GM18526 (cell line): ENCODE measurements around the gene SLCO3A1.

Source experiments
- POLR2A ChIP-seq: IDR thresholded peaks from 3 replicates; pipeline ENCODE4 v1.6.1; 2011; ENCODE audit not compliant: insufficient read length; ENCODE audit errors: extremely low read depth

SLCO3A1 gene

DNA sequence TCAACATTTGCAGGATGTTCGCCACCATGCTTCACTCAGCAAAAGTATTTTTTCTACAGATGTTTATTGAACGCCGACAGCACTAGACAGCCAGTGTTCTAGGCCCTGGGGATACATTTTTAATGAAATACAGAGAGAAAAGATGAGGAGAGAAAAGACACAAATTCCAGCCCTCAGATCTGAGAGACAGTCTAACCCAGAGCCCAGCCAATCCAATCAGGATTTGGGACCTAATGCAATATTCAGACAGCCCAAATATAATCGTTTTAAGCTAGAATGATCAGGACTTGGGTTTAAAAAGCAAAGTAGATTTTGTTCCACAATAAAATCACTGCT lies 174.8 kb downstream of the SLCO3A1 start:
- TF ChIP-seq POLR2A, result no peak

DNA sequence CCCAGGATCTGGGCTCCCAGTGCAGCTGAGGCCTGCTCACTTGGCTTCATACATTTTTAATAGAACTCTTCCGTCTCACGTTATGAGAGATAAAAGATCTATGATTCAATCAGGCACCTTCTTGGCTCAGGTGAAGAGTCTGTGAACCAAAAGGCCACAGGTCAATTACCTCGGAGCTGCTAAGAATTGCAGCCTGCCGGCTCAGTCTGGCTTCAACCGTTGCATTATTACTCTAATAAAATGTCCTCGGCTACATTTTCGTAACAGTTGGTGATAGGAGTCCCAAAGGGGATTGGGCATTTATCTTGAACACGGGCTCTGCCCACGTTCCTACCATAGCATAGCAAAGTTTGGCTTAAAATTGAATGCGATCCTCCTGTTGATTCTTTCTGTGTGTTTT lies 176.3 kb downstream of the SLCO3A1 start:
- no peak for TF ChIP-seq POLR2A

DNA sequence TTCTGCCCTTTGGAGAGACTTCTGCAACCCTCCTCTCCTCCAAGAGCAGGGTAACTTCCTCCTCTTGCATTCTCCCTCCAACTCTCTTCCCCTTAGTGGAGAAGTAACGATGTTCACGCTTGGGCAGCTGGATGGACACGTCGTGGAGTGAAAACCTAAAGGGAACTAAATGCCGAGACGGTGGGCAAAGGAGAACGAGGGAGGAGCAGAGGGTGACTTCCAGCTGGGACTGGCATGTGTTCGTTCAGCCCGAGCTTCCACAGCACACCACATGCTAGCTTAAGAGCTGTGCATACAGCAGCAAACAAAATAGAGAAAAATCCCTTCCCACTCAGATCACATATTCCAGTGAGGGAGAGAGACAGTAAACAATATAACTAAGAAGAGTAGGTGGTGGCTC lies 179.8 kb downstream of the SLCO3A1 start:
- TF ChIP-seq POLR2A, result no peak

DNA sequence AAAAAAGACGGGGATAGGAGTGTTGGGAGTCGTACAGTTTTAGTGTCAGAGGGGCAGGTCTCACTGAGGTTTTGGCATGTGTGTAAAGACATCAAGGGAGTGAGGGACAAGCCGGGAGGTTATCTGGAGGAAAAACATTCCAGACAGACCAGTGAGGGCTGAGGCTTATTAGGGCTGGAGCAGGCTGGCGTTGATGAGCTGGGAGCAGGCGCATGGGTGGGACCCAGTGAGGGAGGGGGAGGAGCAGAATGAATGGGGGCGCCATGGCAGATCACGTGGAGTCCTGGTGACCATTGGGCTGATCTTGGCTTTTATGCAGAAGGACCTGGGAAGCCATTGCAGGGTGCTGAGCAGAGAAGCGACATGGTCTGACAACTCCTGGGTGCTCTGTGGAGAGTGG lies 180.2 kb downstream of the SLCO3A1 start:
- no peak for TF ChIP-seq POLR2A

DNA sequence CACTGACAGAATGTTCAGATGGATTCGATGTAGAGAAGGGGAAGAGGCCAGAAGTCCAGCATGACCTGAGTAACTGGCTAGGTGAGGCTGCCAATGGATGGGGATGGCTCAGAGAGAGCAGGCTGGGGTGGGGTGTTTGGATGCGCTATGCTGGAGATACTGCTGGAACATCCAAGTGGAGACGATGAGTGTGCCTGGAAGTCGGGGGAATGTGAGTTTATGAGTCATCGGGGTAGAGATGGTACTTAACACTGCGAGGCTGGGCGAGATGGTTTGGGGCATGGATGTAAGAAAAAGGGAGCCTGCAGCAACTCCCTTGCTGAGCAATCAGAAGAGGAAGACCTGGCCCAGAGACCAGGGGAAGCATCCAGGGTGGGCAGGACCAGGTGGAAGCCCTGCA lies 180.7 kb downstream of the SLCO3A1 start:
- TF ChIP-seq POLR2A, result no peak

DNA sequence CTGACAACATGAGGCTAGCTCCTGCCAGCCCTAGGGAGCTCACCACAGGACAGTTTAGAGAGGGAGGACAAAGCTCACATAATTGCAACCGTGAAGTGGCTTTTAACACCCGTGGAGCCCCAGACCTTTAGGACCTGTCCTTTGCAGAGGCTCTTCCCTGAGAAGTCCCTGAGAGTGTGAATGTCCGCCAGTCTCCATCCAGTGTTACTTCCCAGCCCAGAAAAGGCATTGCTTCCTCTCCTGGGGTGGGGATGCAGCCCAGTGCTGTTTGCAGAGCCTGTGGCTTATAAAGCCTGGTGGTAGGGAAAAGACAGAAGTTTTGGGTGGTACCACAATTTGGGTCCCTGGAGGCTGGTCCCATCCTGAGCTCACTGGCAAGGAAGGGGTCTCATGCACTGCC lies 182.0 kb downstream of the SLCO3A1 start:
- TF ChIP-seq POLR2A, result no peak

DNA sequence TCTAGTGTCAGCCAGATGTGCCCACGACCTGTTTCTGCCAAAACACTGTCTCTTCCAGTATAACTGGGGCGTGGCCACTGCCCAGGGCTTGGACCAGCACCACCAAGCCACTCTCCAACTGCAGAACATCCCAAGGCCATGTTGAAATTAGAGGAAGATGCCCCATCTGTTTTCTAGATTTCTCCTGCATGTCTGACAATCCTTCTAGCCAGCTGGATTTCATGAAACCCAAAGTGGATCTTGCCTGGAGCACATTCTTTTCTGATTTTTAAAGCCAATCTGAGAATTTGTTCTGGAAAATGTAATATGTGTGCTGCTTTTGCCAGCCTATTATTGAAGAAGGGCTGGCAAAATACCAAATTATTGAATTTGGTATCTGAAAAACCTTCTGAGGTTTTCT lies 182.5 kb downstream of the SLCO3A1 start:
- TF ChIP-seq POLR2A, result no peak

DNA sequence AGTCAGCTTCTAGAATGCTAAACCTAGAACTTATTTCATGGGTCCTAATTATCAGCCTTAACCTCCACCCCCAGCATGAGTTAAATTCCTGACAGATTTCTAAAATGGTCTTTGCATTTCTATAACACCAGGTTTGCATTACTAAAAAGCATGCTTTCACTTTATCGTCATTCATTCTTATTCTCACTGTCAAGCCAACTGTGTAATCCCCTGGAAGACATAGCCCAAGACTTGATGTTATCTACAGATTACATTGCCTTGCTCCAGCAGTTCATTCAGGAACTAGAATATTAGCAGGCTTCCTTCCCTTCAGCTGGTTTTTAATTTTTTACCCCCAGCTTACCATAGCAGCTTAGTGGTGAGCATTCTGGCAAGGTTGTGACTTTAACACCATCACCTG lies 184.0 kb downstream of the SLCO3A1 start:
- no peak for TF ChIP-seq POLR2A

DNA sequence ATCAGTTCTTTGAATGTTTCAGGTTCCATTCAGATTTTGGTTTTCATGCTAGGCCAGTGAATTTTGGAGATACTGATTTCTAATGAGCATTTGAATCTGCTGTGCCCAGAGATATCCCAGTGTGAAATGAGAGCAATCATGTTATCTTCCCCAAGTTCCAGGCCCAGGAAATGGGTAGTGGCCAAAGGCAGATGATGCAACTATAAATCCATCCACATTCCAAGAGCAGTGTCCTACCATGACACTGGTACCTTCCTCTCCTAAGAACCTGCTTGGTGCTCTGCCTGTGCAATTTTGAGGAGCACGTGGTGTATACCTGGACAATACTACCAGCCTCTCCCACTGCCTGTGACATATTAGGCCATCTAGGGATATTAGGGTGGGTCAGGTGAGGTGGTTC lies 186.8 kb downstream of the SLCO3A1 start:
- no peak for TF ChIP-seq POLR2A

DNA sequence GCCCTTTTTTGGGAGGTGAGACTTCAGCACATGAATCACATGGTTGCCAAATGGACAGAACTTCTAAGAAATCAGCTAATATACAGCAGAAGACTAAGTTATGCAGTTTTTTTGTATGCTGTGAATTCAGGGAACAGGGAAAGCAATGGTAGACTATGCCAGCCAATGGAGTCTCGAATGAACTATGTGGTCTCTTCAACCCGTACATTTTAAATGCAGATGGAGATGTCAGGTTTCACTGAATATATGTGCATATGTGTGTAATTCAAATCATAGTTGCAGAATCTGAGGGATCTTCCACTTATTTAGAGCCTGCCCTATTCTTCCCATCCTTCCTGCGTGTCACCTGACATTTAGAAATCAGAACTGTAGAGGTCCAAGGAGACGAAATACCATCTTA lies 187.9 kb downstream of the SLCO3A1 start:
- TF ChIP-seq POLR2A, result no peak

DNA sequence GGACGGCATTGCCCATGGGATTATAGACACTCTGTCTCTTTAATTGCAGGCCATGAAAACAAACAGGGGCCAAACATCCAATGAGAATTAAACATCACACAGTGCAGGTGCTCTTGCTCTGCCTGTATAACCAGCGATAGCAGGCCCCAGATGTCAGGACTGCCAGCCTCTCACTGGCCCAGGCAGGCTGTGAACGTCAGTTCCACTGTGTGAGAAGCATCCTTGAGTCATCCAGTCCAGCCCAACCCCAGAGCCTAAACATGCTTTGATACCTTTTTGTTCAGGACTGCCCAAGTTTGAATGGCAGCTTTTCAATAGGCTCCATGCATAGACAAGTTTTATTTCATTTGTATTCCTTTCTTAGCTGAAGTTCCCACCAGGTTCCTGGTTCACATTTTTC lies 189.8 kb downstream of the SLCO3A1 start:
- TF ChIP-seq POLR2A, result no peak

DNA sequence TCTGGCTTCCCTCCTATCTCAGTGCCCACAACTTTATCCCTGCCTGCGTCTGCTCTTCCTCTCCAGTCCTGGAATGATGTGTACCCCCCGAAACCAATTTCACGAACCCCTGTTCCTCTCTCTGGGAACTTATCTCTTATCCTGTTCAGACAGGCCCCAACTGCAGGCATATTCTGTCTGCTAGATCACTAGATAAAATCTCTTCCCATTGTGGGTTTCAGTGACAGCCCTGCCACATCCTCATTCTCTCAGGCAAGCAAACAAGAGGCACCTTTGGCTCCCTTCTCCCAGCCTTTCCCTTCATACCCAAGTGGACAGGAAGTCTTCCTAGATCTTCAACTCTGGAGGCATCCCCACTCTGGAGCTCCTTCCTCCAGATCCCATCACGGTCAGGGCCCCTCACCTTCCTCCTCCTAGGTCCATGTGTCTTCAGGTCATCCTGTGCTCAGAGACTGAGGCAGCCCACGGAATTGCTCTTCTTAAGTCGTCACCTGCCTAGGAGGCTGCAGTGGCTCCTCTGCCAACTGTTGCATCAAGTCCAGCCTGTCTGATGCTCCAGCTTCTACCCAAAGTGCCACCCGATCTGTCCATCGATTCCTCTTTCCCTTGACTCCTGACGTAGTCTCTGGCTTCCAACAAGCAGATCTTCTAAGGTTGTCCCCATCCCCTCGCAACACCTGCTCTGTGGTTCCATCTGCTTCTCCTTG lies 190.8 kb downstream of the SLCO3A1 start:
- TF ChIP-seq POLR2A, result no peak

DNA sequence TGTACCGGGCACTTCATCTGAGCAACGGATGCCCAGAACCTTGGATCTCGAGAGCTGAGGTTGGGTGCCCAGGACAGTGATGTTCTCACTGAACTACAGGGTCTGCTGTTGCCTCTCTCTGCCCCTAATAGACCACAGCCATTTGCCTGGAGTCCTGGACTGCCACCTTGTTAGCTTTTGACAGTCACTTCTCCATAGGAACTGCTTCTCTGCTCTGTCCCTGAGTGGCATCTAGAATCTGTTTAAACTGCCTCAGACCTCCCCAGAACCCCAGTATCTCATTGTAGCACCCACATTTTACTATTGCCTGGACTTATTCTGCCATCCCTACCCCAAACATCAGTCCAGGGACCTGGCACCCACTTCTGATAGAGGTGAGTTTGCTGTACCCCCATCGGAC lies 194.4 kb downstream of the SLCO3A1 start:
- TF ChIP-seq POLR2A, result no peak

DNA sequence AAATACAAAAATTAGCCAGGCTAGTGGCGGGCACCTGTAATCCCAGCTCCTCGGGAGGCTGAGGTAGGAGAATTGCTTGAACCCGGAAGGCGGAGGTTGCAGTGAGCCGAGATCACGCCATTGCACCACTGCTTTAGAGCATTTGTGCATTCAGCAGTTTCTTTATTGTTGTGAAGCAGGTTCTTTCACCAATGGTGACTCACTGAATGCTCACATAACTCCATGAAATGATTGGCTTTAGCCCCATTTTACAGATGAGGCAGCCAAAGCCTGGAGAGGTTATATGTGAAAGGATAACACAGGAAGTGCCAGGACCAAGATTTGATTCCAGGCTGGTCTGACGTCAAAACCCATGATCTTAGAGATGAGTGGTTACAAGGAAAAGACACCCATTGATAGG lies 195.2 kb downstream of the SLCO3A1 start:
- no peak for TF ChIP-seq POLR2A

DNA sequence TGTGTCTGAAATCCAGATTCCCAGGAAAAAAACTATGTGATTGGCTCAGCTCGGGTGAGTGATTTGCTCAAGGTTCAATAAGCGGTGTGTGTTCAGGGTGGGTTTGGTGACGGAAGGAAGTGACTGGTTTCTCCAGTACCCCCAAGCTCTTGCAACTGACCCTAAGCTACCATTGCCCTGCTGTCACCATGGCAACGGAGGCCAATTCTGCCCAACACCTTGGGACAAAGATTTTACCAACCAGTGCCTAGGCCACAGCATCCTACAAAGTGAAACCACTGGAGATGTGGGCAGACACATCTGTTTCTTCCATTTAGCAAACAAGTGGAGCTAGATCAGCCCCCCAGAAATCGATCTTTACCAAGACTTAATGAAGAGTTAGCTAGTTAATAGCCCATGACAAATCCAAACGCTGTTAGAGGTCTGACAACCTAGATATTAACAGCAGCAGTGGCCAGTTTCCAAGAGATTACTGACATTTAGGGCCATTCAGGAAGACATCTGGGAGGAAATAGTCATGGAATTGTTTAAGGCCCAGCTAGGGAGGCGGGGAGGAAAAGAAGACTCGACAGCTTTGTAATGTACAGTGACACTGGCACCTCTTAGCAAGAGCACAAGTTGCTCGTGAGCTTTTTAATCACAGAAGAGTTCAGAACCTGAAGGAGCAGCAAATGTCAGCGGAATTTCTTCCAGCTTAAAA lies 195.9 kb downstream of the SLCO3A1 start:
- no peak for TF ChIP-seq POLR2A

DNA sequence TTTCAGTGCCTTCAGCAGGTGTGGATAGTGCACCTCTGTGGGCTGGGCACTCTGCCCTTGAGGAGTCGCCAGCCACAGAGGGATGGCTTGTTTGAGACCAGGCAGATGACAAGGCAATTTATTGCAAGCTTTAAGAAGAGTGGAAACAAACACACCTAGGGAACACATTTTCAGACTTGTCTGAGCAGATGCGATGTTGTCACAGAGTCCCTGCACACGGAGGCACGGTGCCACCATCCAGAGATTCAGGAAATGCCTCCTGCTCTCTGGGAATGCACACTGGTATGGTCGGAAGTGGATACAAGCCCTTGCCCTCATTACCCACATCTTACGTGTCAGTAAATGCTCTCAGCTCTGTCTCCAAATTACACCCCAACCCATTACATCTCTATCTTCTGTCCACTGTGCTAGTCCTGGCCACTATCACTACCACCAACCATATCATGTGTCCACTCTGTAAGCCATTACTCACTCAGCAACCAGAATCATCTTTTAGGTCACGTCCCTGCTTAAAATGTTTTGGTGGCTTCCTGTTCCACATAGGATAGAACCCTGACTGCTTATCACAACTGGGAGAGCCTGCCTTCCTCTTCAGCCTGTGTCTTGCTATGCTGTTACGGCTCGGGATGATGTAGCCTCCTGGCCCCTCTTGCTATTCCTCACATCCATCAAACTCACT lies 196.9 kb downstream of the SLCO3A1 start:
- TF ChIP-seq POLR2A, result no peak

DNA sequence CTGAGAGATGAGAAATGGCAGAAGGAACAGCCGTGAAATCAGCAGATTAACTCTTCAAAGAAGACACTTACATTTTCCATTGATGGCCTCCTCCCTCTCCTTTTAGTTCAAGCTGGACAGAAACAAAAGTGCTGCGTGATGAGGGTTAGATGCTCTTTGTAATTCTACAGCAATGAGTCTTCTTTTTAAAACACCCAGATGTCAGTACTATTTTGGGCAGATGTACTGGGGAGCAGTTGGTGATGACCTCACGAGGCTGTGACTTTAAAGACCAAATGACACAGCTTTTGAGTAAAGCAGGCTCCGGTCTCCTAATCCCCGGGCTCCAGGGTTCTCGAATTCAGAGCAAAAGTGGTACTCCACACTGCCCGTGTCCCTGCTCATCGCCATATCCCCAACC lies 198.2 kb downstream of the SLCO3A1 start:
- TF ChIP-seq POLR2A, result no peak

DNA sequence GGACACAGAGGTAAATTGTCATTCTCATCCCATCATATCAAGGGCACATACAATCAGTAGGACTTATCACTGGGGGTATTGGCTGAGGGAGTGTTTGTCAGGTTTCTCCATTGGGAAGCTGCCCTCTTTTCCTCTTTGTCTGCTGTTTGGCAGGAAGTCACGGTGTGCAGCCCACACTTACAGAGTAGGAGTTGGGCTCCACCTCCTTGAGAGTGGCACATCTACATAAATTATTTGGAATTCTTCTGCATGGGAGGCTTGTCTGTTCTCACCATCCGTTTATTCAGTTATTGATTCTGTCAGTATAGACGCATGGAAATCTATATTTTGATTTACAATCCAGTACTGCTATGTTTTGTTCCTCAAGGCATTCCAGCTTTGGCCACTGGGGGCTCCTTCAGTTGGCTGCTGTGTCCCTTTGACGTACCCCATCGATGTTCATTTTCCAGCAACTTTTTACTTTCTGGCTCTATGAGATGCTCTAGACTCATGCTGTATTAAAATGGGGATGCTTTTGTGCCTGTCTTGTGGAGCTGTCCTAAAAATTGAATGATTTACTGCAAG lies 200.3 kb downstream of the SLCO3A1 start:
- TF ChIP-seq POLR2A, result no peak
